Amniotic epithelial cell (primary cell): ENCODE data around the gene PELI2.

Source experiments
- DNase-seq: peaks from one replicate; pipeline ENCODE4 v3.0.0-alpha.2; 2010; ENCODE audit warnings: low read depth

Gene PELI2

DNA sequence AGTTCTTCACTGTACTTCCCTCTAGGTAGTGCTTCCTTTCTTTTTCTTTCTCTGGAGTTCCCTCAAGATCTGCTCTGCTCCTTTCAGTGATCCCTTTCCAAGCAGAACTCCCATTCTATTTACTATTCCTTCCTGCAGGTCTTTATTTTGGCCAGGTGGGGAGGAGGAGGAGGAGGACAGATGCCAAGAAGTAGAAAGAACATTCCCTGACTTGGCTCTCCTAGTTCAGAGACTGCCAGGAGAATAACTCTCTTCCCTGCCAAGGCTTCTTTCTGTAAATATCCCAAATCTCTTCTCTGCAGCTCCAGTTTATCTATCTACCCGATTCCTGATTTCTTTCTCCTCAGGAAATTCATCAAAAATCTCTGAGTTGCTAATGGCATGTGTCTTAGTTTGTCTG, 231.7 kb downstream of the PELI2 start:
- no peak for DNase-seq
